Endothelial cell of umbilical vein (primary cell): ENCODE results near the gene BICD2. TPM values are rescaled to one million over a fixed set of nuclear protein-coding genes. Genes with fewer than 3 reads are reported as not detected.

Source experiments
- BruUV-seq: library from RNA; stranded (reverse); fragments of 400-500 nt; replicated peaks from 2 replicates; lab custom pipeline; 2021; lab: Mats Ljungman, UMichigan
- CTCF ChIA-PET: fragments of 300-600, 350-600 bp; sonication (Branson Sonifier 250); formaldehyde crosslinking; loops from one replicate; lab custom pipeline; 2021; ENCODE audit warnings: antibody characterized with exemption, inconsistent platforms; lab: Charles Lee
- POLR2A ChIA-PET: fragments of 300-600, 350-600 bp; sonication (Branson Sonifier 250); formaldehyde crosslinking; loops from one replicate; lab custom pipeline; 2021; ENCODE audit warnings: antibody characterized with exemption, inconsistent platforms; lab: Charles Lee
- DNase-seq: peaks from one replicate; pipeline ENCODE4 v3.0.0-alpha.2; 2011; ENCODE audit warnings: low read depth, low spot score
- FAIRE-seq: peaks from 2 replicates; lab custom pipeline; 2011; peaks lifted over from hg19 to GRCh38; lab: Jason Lieb, UNC
- H2AFZ ChIP-seq: 2 replicates; pipeline ENCODE4 v1.6.0; 2012; ENCODE audit warnings: low read depth, low read length, control low read depth, inconsistent platforms
- H3K27ac ChIP-seq: 2 replicates; pipeline ENCODE4 v1.5.1; 2011; ENCODE audit warnings: low read depth, mild to moderate bottlenecking, control low read depth, low read length, moderate library complexity; ENCODE audit not compliant: insufficient read depth
- H3K27me3 ChIP-seq, 2 experiments: 2 replicates each; pipeline versions ENCODE4 v1.6.0 to v1.6.1; 2011; ENCODE audit warnings: low read length in 2 of 2, mixed read lengths in 1 of 2; ENCODE audit not compliant: control insufficient read depth in 2 of 2, insufficient read depth in 2 of 2
- H3K36me3 ChIP-seq, 2 experiments: 2 replicates in 1 of 2; 3 replicates in 1 of 2; pipeline ENCODE4 v1.5.1; 2011; ENCODE audit warnings: low read length in 2 of 2, mild to moderate bottlenecking in 1 of 2, moderate library complexity in 1 of 2; ENCODE audit not compliant: control insufficient read depth in 2 of 2, insufficient read depth in 2 of 2; ENCODE audit errors: extremely low read depth in 1 of 2
- H3K4me1 ChIP-seq: 3 replicates; pipeline ENCODE4 v1.5.1; 2011; ENCODE audit warnings: mild to moderate bottlenecking, low read length; ENCODE audit not compliant: control insufficient read depth, insufficient read depth; ENCODE audit errors: extremely low read depth
- H3K4me2 ChIP-seq: 2 replicates; pipeline ENCODE4 v1.6.1; 2011; ENCODE audit warnings: low read length, control low read depth, mixed read lengths; ENCODE audit not compliant: insufficient read depth
- H3K4me3 ChIP-seq, 3 experiments: fragments of 200-600 bp in 1 of 3; sonication (generic), shearing (Covaris generic) in 1 of 3; replicated peaks in 1 of 3; 2 replicates each; pipeline ENCODE4 v1.5.1; 2011 to 2016; ENCODE audit warnings: control low read depth in 3 of 3, low read length in 3 of 3, mild to moderate bottlenecking in 2 of 3, inconsistent platforms in 1 of 3, low read depth in 1 of 3, moderate library complexity in 1 of 3; ENCODE audit not compliant: insufficient read depth in 1 of 3
- H3K79me2 ChIP-seq: 2 replicates; pipeline ENCODE4 v1.6.0; 2012; ENCODE audit warnings: low read length, inconsistent platforms; ENCODE audit not compliant: control insufficient read depth, insufficient read depth
- H3K9ac ChIP-seq: replicated peaks from 2 replicates; pipeline ENCODE3; 2011; ENCODE audit warnings: low read length, control low read depth; ENCODE audit not compliant: insufficient read depth; ENCODE audit errors: extremely low read depth
- H3K9me1 ChIP-seq: replicated peaks from 3 replicates; pipeline ENCODE4 v1.6.0; 2011; ENCODE audit warnings: mild to moderate bottlenecking, low read length; ENCODE audit not compliant: control insufficient read depth, insufficient read depth; ENCODE audit errors: extremely low read depth
- H3K9me3 ChIP-seq: replicated peaks from 2 replicates; pipeline ENCODE4 v1.5.1; 2012; ENCODE audit warnings: low read length, inconsistent platforms; ENCODE audit not compliant: control insufficient read depth, insufficient read depth
- H4K20me1 ChIP-seq: replicated peaks from 2 replicates; pipeline ENCODE3; 2011; ENCODE audit warnings: mild to moderate bottlenecking, low read length; ENCODE audit not compliant: control insufficient read depth, insufficient read depth; ENCODE audit errors: extremely low read depth
- EZH2 ChIP-seq: IDR thresholded peaks from 2 replicates; pipeline ENCODE4 v1.6.1; 2012; ENCODE audit warnings: borderline replicate concordance, low read depth, mild to moderate bottlenecking, moderate library complexity, low read length, inconsistent platforms; ENCODE audit not compliant: severe bottlenecking
- FOS ChIP-seq: IDR thresholded peaks from 2 replicates; pipeline ENCODE4 v1.6.1; 2011; ENCODE audit warnings: mild to moderate bottlenecking, low read length, moderate library complexity, borderline replicate concordance; ENCODE audit not compliant: insufficient read depth
- GATA2 ChIP-seq: IDR thresholded peaks from 2 replicates; pipeline ENCODE4 v1.7.0; 2011; ENCODE audit warnings: low read depth, mild to moderate bottlenecking, moderate library complexity, mixed read lengths, low read length; ENCODE audit not compliant: insufficient read length, insufficient read depth
- JUN ChIP-seq: IDR thresholded peaks from 2 replicates; pipeline ENCODE4 v1.6.1; 2011; ENCODE audit warnings: borderline replicate concordance, low read depth; ENCODE audit not compliant: insufficient read length, insufficient read depth
- MYC ChIP-seq: IDR thresholded peaks from one replicate; pipeline ENCODE4 v1.6.1; 2011; ENCODE audit warnings: mild to moderate bottlenecking, low read depth, low read length
- POLR2A ChIP-seq: IDR thresholded peaks from 2 replicates; pipeline ENCODE4 v1.6.1; 2012; ENCODE audit warnings: low read depth, mild to moderate bottlenecking, control low read depth, low read length
- POLR2AphosphoS5 ChIP-seq: IDR thresholded peaks from 2 replicates; pipeline ENCODE4 v1.6.1; 2012; ENCODE audit warnings: low read depth, mild to moderate bottlenecking, control low read depth, low read length, moderate library complexity; ENCODE audit not compliant: insufficient read depth
- dilution Hi-C: fragments of 300-500 bp; cut with MboI; formaldehyde crosslinking; loops from one replicate; pipeline ENCODE4 v1.15.0; 2019; ENCODE audit warnings: low sequenced_read_pairs; ENCODE audit not compliant: extremely low pct_ligation_motif_present
- intact Hi-C: fragments of 100-400 bp; cut with micrococcal nuclease; formaldehyde crosslinking; loops from one replicate; pipeline ENCODE4 v1.10.0; 2022
- polyA plus RNA-seq, 4 experiments: library from polyadenylated mRNA; depleted of rRNA in 3 of 4; stranded (reverse) in 3 of 4; unstranded in 1 of 4; fragments of >200 nt; gene quantifications; 2 replicates each; pipeline versions ENCODE4 v1.2.1 to v1.2.3, GENCODE V29; 2011 to 2012; ENCODE audit warnings: missing spikeins in 1 of 4
- total RNA-seq: library from RNA; stranded (reverse); gene quantifications from 2 replicates; pipeline ENCODE4 v1.2.3, GENCODE V29; 2021
- TF ChIP-seq, protein P1 (sequence below): IDR thresholded peaks from 2 replicates; pipeline ENCODE4 v1.6.1; 2011; ENCODE audit not compliant: insufficient read depth, insufficient read length
- TF ChIP-seq, protein P2 (sequence below), 2 donors: IDR thresholded peaks; 1 replicate in 1 of 2; 2 replicates in 1 of 2; pipeline ENCODE4 v1.5.1; 2011; ENCODE audit warnings: low read length in 2 of 2, mild to moderate bottlenecking in 2 of 2, moderate library complexity in 2 of 2, control low read depth in 1 of 2, inconsistent platforms in 1 of 2, low read depth in 1 of 2; ENCODE audit not compliant: insufficient read depth in 1 of 2; ENCODE audit errors: extremely low read depth in 1 of 2

BICD2 gene
- total and polyA plus RNA-seq, 2 donors (not counting 3 experiments of a cell fraction or from before 2014, with no cell fraction given) = 14.3 to 39.3 TPM

DNA sequence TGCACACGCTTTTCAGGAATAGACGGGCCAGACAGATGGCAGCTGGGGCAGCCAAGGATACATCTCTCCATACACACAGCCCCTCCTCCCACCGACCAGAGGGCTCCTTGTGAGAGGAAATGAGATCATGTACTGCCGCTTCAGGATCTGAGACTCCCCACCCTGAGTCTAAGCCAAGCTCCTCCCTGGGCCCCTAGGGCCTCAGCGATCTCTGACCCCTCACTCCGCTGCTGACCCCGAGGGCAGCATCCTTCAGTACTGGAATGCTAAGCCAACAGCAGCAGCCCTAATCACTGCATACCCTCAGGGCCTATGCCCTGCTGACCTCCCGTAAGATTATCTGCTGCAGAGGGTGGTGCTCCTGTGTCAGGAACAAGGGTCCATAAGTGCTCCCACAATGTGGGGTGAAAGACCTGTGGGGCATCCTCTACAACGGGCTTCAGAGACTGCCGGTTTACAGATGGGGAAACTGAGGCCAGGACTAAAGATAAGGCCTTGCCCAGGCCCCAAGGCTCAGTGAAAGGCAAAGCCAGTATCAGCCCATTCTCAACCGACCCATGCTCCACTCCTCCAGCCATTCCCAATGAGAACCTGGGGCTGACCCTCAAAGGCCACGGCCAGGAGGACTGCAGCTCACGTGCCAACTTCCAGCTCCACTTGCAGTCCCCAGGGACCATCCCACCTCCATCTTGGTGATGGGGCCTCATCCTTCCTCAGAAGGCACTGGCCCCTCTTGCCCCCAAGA, 37.5 kb downstream of the BICD2 start:
- Histone ChIP-seq H3K36me3 (peaks cover 0 to 12% of the 10 kb centered on the region in 2 experiments), H3K4me3 (no peak overlapping the region), H3K9me1 (no peaks in the 10 kb centered on the region), H3K4me2 (no peak overlapping the region), H3K9ac (no peak overlapping the region), H3K27me3 (no peaks in the 10 kb centered on the region), H3K4me1 (peaks cover 11% of the 10 kb centered on the region), H3K79me2 (peaks cover 56% of the 10 kb centered on the region), H4K20me1 (no peaks in the 10 kb centered on the region), H2AFZ (no peak overlapping the region), H3K27ac (peak overlapping the region; percentile 58), H3K9me3 (no peaks in the 10 kb centered on the region)
- DNase-seq = peak; percentile 62
- intact Hi-C loops (loop anchor here (1.0 kb wide), 3 partner anchors 8 to 38 kb away; no protein-coding TSS in a partner anchor), dilution Hi-C loops (no loop called here)
- ChIA-PET CTCF (interaction anchor here (0.8 to 4.2 kb wide), 6 partner anchors 10 to 63 kb away, joined by 4 to 32 read pairs (median 6); no protein-coding TSS in a partner anchor), POLR2A (no interaction called here)
- TF ChIP-seq JUN (peak; percentile 41), GATA2 (no peak), EZH2 (no peak)
- BruUV-seq = no TSS peak
- peak; percentile 97 for FAIRE-seq

DNA sequence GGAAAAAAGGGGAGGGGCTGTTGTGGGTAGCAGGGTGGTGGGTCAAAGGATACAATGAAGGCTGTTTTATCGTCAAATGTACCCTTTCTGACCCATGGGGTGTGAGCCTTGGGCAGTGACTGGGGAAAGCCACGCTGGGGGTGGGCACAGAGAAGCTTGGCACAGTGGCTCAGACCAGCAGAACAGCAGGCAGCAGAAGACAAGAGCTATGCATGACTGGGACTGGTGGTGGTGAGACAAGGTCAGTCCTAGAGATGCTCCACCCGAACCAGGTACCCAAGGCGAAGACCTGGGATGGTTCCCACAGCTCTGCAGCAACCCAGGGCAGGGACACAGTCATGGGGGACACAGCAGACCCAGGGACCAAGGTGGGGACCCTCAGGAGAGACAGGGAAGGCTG, 38.3 kb downstream of the BICD2 start:
- peak overlapping the region; percentile 58 for H3K27ac ChIP-seq
- no peak overlapping the region for H3K4me3 ChIP-seq
- H3K9me3 ChIP-seq = no peaks in the 10 kb centered on the region
- no peaks in the 10 kb centered on the region for H3K9me1 ChIP-seq
- BruUV-seq = no TSS peak
- H4K20me1 ChIP-seq = no peaks in the 10 kb centered on the region
- CTCF ChIA-PET = interaction anchor here (0.8 to 4.2 kb wide), 5 partner anchors 10 to 63 kb away, joined by 4 to 32 read pairs (median 5); no protein-coding TSS in a partner anchor
- peaks cover 0 to 19% of the 10 kb centered on the region in 2 experiments for H3K36me3 ChIP-seq
- intact Hi-C loops = no loop called here
- TF ChIP-seq POLR2A (no peak), MYC (no peak), FOS (no peak), GATA2 (no peak), JUN (no peak), POLR2AphosphoS5 (no peak), EZH2 (no peak)
- TF ChIP-seq, protein P1, sequence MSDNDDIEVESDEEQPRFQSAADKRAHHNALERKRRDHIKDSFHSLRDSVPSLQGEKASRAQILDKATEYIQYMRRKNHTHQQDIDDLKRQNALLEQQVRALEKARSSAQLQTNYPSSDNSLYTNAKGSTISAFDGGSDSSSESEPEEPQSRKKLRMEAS = no peak
- TF ChIP-seq, protein P2, sequence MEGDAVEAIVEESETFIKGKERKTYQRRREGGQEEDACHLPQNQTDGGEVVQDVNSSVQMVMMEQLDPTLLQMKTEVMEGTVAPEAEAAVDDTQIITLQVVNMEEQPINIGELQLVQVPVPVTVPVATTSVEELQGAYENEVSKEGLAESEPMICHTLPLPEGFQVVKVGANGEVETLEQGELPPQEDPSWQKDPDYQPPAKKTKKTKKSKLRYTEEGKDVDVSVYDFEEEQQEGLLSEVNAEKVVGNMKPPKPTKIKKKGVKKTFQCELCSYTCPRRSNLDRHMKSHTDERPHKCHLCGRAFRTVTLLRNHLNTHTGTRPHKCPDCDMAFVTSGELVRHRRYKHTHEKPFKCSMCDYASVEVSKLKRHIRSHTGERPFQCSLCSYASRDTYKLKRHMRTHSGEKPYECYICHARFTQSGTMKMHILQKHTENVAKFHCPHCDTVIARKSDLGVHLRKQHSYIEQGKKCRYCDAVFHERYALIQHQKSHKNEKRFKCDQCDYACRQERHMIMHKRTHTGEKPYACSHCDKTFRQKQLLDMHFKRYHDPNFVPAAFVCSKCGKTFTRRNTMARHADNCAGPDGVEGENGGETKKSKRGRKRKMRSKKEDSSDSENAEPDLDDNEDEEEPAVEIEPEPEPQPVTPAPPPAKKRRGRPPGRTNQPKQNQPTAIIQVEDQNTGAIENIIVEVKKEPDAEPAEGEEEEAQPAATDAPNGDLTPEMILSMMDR (IDR thresholded peaks at IDR 0.05; ENCODE audit: extremely low read depth in 1 of 2, insufficient read depth in 1 of 2, low read depth in 1 of 2, low read length in 2 of 2) = no peak
- no peak overlapping the region for H3K4me2 ChIP-seq
- H3K79me2 ChIP-seq = peaks cover 48% of the 10 kb centered on the region
- no peaks in the 10 kb centered on the region for H3K27me3 ChIP-seq
- no peak for FAIRE-seq
- no peak overlapping the region for H2AFZ ChIP-seq
- dilution Hi-C loops = no loop called here
- no peak overlapping the region for H3K9ac ChIP-seq
- peaks cover 11% of the 10 kb centered on the region for H3K4me1 ChIP-seq
- no peak for DNase-seq
- POLR2A ChIA-PET = interaction anchor here (1.2 kb wide), 1 partner anchor 10 kb away, joined by 3 read pairs; no protein-coding TSS in a partner anchor
